Measurements from ENCODE around the gene NUDT4. TPM values are rescaled to one million over a fixed set of nuclear protein-coding genes. Genes with fewer than 3 reads are reported as not detected.

Gene NUDT4
- total RNA-seq, 1 donor from 2014 or later, result 60.2 TPM

DNA sequence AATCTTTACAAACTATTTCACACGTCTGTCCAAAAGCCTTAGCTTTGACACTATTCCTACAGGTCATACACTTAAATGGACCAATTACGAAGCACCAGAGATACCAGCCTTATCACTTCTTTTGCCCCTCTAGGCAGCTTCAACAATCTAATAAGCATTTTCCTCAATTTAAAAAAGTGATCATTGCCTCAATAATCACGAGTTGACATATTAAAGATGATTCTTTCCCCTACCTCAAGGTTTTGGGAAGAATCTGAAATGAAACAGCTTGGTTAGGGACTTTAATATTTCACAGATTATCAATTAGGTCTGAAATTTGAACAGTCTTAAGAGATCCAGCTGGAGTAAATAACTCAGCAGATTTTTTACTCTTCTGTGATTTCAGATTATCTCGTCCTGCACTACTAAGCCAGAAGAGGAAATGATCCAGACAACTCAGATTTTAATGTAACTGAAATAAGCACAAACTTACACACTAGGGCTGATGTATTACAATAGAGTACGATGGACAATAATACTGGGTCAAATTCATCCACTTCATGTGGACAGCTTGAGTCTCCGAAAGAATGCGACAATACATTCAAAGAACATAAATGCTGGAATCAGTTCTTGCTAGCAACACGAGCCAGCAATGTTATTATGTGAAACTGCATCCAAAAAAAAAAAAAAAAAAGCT lies 48.1 kb downstream of the NUDT4 start:
- DNase-seq (ENCODE audit: low read depth) (no peak), FAIRE-seq (no peak)
- TF ChIP-seq, protein P1, sequence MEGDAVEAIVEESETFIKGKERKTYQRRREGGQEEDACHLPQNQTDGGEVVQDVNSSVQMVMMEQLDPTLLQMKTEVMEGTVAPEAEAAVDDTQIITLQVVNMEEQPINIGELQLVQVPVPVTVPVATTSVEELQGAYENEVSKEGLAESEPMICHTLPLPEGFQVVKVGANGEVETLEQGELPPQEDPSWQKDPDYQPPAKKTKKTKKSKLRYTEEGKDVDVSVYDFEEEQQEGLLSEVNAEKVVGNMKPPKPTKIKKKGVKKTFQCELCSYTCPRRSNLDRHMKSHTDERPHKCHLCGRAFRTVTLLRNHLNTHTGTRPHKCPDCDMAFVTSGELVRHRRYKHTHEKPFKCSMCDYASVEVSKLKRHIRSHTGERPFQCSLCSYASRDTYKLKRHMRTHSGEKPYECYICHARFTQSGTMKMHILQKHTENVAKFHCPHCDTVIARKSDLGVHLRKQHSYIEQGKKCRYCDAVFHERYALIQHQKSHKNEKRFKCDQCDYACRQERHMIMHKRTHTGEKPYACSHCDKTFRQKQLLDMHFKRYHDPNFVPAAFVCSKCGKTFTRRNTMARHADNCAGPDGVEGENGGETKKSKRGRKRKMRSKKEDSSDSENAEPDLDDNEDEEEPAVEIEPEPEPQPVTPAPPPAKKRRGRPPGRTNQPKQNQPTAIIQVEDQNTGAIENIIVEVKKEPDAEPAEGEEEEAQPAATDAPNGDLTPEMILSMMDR (IDR thresholded peaks at IDR 0.05; ENCODE audit: insufficient read depth, low read depth, low read length), result no peak
- no peak for TF ChIP-seq EZH2 (IDR thresholded peaks at IDR 0.05; ENCODE audit: insufficient read depth, low read length)
- Histone ChIP-seq H3K4me2 (ENCODE audit: low read length) (peak overlapping the region; percentile 5), H3K27ac (ENCODE audit: low read depth, low read length) (no peak overlapping the region), H4K20me1 (ENCODE audit: insufficient read depth, low read length) (peaks cover 85% of the 10 kb centered on the region), H3K36me3 (ENCODE audit: insufficient read depth, low read length) (no peaks in the 10 kb centered on the region), H3K79me2 (ENCODE audit: insufficient read depth, low read length) (peaks cover 99% of the 10 kb centered on the region), H3K4me3 (ENCODE audit: insufficient read depth, low read depth, low read length) (no peak overlapping the region), H3K27me3 (ENCODE audit: insufficient read depth, low read length) (no peaks in the 10 kb centered on the region), H3K4me1 (ENCODE audit: insufficient read depth, low read length) (no peaks in the 10 kb centered on the region), H3K9me3 (ENCODE audit: insufficient read depth, low read depth, low read length) (no peaks in the 10 kb centered on the region), H3K9ac (ENCODE audit: low read length) (no peak overlapping the region), H2AFZ (ENCODE audit: low read depth, low read length) (no peak overlapping the region)
- no peaks in the 10 kb centered on the region for H3K9me3 Mint-ChIP-seq (ENCODE audit: unreplicated experiment)
- peak overlapping the region; percentile 34 for H3K27ac Mint-ChIP-seq (ENCODE audit: unreplicated experiment)
- H3K4me3 Mint-ChIP-seq (ENCODE audit: unreplicated experiment), result no peak overlapping the region
- no peaks in the 10 kb centered on the region for H3K27me3 Mint-ChIP-seq (ENCODE audit: low read depth, unreplicated experiment)
- peaks cover 65% of the 10 kb centered on the region for H3K4me1 Mint-ChIP-seq (ENCODE audit: low read depth, unreplicated experiment)
- H3K36me3 Mint-ChIP-seq (ENCODE audit: low read depth, unreplicated experiment), result no peaks in the 10 kb centered on the region

DNA sequence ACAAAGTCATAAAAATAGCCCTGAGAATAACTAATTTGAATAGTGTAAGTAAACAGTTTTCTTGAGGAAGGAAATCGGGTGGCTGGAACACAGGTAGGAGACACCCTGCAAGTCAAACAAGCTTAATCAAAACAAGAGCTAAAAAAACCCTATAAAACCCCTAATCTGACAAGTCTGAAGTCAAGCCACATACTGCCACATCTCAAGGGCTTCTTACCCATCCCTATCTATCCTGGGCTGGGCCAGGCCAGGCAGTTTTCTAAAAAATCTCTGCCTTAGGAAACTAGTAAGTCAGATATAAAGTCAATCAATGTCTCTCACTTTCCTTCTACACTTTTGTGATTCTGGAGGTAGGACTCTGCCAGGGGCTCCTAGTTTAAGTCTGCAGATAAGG lies 48.7 kb downstream of the NUDT4 start:
- Mint-ChIP-seq H3K27ac (ENCODE audit: unreplicated experiment) (no peak overlapping the region), H3K27me3 (ENCODE audit: low read depth, unreplicated experiment) (no peaks in the 10 kb centered on the region), H3K4me1 (ENCODE audit: low read depth, unreplicated experiment) (peaks cover 67% of the 10 kb centered on the region), H3K4me3 (ENCODE audit: unreplicated experiment) (no peak overlapping the region), H3K36me3 (ENCODE audit: low read depth, unreplicated experiment) (no peaks in the 10 kb centered on the region), H3K9me3 (ENCODE audit: unreplicated experiment) (no peaks in the 10 kb centered on the region)
- H3K79me2 ChIP-seq (ENCODE audit: insufficient read depth, low read length), result peaks cover 99% of the 10 kb centered on the region
- TF ChIP-seq, protein P1 (IDR thresholded peaks at IDR 0.05; ENCODE audit: insufficient read depth, low read depth, low read length), result no peak
- no peak for TF ChIP-seq EZH2 (IDR thresholded peaks at IDR 0.05; ENCODE audit: insufficient read depth, low read length)
- H3K4me2 ChIP-seq (ENCODE audit: low read length), result peak overlapping the region; percentile 5
- peaks cover 90% of the 10 kb centered on the region for H4K20me1 ChIP-seq (ENCODE audit: insufficient read depth, low read length)
- H3K4me3 ChIP-seq (ENCODE audit: insufficient read depth, low read depth, low read length), result no peak overlapping the region
- DNase-seq (ENCODE audit: low read depth), result no peak
- FAIRE-seq, result no peak
- no peak overlapping the region for H3K27ac ChIP-seq (ENCODE audit: low read depth, low read length)
- H3K4me1 ChIP-seq (ENCODE audit: insufficient read depth, low read length), result no peaks in the 10 kb centered on the region
- H3K9me3 ChIP-seq (ENCODE audit: insufficient read depth, low read depth, low read length), result no peaks in the 10 kb centered on the region
- H3K9ac ChIP-seq (ENCODE audit: low read length), result no peak overlapping the region
- no peaks in the 10 kb centered on the region for H3K36me3 ChIP-seq (ENCODE audit: insufficient read depth, low read length)
- H3K27me3 ChIP-seq (ENCODE audit: insufficient read depth, low read length), result no peaks in the 10 kb centered on the region
- H2AFZ ChIP-seq (ENCODE audit: low read depth, low read length), result no peak overlapping the region

Measured in astrocyte (in vitro differentiated cells and primary cell).